MCF 10A (cell line): Measurements from ENCODE around the gene PRPF39. TPM values are rescaled to one million over a fixed set of nuclear protein-coding genes. Genes with fewer than 3 reads are reported as not detected.

Experiments used
- BruUV-seq: library from RNA; stranded (reverse); fragments of 400-500 nt; replicated peaks from 2 replicates; lab custom pipeline; 2021; lab: Mats Ljungman, UMichigan
- CTCF ChIA-PET: fragments of 300-600 bp; sonication (Branson Sonifier 250); formaldehyde crosslinking; extraction: SDS; loops from one replicate; lab custom pipeline; 2021; ENCODE audit warnings: antibody characterized with exemption, inconsistent platforms; lab: Yijun Ruan, JAX
- POLR2A ChIA-PET: fragments of 300-600, 350-650 bp; sonication (Branson Sonifier 250); formaldehyde crosslinking; extraction: SDS; loops from one replicate; lab custom pipeline; 2020; ENCODE audit warnings: antibody characterized with exemption, inconsistent platforms; lab: Yijun Ruan, JAX
- DNase-seq: peaks from one replicate; pipeline ENCODE4 v3.0.0-alpha.2; 2018; ENCODE audit not compliant: unreplicated experiment
- H3K27ac Mint-ChIP-seq: one replicate; pipeline ENCODE4 v1.8.0; 2022; ENCODE audit warnings: mild to moderate bottlenecking, low read depth, mixed read lengths; ENCODE audit not compliant: unreplicated experiment
- H3K27me3 Mint-ChIP-seq: one replicate; pipeline ENCODE4 v1.8.0; 2022; ENCODE audit warnings: mixed read lengths; ENCODE audit not compliant: insufficient read depth, unreplicated experiment
- H3K36me3 Mint-ChIP-seq: one replicate; pipeline ENCODE4 v1.8.0; 2022; ENCODE audit warnings: mild to moderate bottlenecking, moderate library complexity, mixed read lengths; ENCODE audit not compliant: insufficient read depth, unreplicated experiment
- H3K4me1 Mint-ChIP-seq: one replicate; pipeline ENCODE4 v1.8.0; 2022; ENCODE audit warnings: mixed read lengths; ENCODE audit not compliant: insufficient read depth, unreplicated experiment
- H3K4me3 Mint-ChIP-seq: one replicate; pipeline ENCODE4 v1.8.0; 2022; ENCODE audit warnings: mild to moderate bottlenecking, moderate library complexity, mixed read lengths; ENCODE audit not compliant: unreplicated experiment
- H3K9me3 Mint-ChIP-seq: one replicate; pipeline ENCODE4 v1.8.0; 2022; ENCODE audit warnings: mixed read lengths; ENCODE audit not compliant: unreplicated experiment
- CTCF ChIP-seq: fragments of 200-600 bp; IDR thresholded peaks from one replicate; pipeline ENCODE4 v1.8.0; 2022; ENCODE audit warnings: antibody characterized with exemption, mild to moderate bottlenecking; ENCODE audit not compliant: unreplicated experiment
- intact Hi-C: fragments of 100-400 bp; cut with micrococcal nuclease; formaldehyde crosslinking; loops from 2 replicates; pipeline ENCODE4 v1.14.1; 2022
- total RNA-seq: library from RNA; stranded (reverse); gene quantifications from 2 replicates; pipeline ENCODE4 v1.2.3, GENCODE V29; 2022

PRPF39 gene
- total RNA-seq, 1 experiment from 2014 or later = 41.4 TPM

- no peak for TF ChIP-seq CTCF
- Mint-ChIP-seq H3K27me3 (no peaks in the 10 kb centered on the region), H3K36me3 (peaks cover 95% of the 10 kb centered on the region), H3K4me1 (no peaks in the 10 kb centered on the region), H3K4me3 (no peak overlapping the region), H3K9me3 (no peaks in the 10 kb centered on the region), H3K27ac (no peak overlapping the region)
- ChIA-PET CTCF (no interaction called here), POLR2A (no interaction called here)
- DNase-seq = no peak
- no TSS peak for BruUV-seq
- intact Hi-C loops = no loop called here
Observed at GRCh38 chr14:45120096-45120495, 36.2 kb downstream of the PRPF39 start.

- no peak overlapping the region for H3K4me3 Mint-ChIP-seq
- intact Hi-C loops = no loop called here
Observed at GRCh38 chr14:45123271-45123670, 39.4 kb downstream of the PRPF39 start.

GRCh38 chr14:45125754-45126153, 41.8 kb downstream of the PRPF39 start:
- POLR2A ChIA-PET = no interaction called here
- intact Hi-C loops = no loop called here
- H3K9me3 Mint-ChIP-seq = no peaks in the 10 kb centered on the region

More at GRCh38 chr14:45123271-45123670, 39.4 kb downstream of the PRPF39 start:
- Mint-ChIP-seq H3K9me3 (no peaks in the 10 kb centered on the region), H3K4me1 (no peaks in the 10 kb centered on the region), H3K27me3 (no peaks in the 10 kb centered on the region), H3K36me3 (peaks cover 97% of the 10 kb centered on the region), H3K27ac (no peak overlapping the region)
- no TSS peak for BruUV-seq
- no peak for TF ChIP-seq CTCF
- no peak for DNase-seq
- POLR2A ChIA-PET = no interaction called here
- CTCF ChIA-PET = interaction anchor here (0.6 to 0.8 kb wide), 4 partner anchors 9 to 246 kb away, joined by 3 to 5 read pairs (median 3); no protein-coding TSS in a partner anchor

More at GRCh38 chr14:45125754-45126153, 41.8 kb downstream of the PRPF39 start:
- no peak for DNase-seq
- peaks cover 72% of the 10 kb centered on the region for H3K36me3 Mint-ChIP-seq
- TF ChIP-seq CTCF = no peak
- H3K27me3 Mint-ChIP-seq = no peaks in the 10 kb centered on the region
- no peak overlapping the region for H3K4me3 Mint-ChIP-seq
- no peaks in the 10 kb centered on the region for H3K4me1 Mint-ChIP-seq
- BruUV-seq = no TSS peak
- CTCF ChIA-PET = interaction anchor here (0.7 kb wide), 1 partner anchor 108 kb away, joined by 5 read pairs; no protein-coding TSS in a partner anchor
- H3K27ac Mint-ChIP-seq = peak overlapping the region; percentile 16
